Measurements from ENCODE around the gene ARHGAP15.

DNA sequence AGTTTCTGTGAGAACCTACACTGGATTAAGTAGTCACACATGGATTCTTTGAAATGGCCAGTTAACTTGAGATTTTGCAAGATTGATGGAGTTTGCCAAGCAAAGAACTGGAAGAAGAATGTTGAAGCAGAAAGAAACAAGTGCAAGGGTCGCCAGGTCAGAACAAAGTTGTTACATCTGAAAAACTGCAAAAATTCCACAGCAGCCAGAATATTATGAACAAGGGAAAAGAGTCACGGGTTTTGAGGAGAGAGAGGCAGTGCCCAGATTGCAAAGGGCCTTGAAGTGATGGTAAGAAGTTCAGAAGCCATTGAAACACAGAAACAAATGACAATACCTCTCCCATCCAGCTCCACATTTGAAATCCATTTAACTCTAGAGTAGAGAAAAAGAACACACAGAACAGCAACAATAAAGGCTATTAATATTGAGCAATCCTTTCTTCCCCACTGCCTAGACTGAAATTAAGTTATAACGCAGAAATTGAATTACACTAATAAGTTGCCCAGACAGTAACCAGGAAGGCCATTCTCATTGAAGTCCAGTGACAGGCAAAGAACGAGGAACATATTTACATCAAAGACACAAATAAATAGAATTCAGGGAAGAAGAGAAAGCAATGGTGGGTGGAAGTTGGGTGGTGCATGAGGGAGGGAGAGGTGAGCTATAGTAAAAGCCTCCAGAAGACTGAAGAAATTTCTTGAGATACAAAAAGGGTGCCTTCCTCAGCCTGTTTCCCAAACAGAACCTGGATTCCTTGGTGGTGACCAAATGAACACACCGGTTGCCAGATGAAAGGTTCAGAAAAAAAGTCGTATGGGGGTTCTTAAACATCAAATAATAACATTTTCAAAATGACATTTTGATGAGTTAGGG, 80.6 kb downstream of the ARHGAP15 start:
- TF ChIP-seq EZH2 (IDR thresholded peaks at IDR 0.05; ENCODE audit: low read depth, unreplicated experiment), result no peak
- TF ChIP-seq CTCF (conservative IDR thresholded peaks at IDR 0.05; ENCODE audit: low read depth in 2 of 2), result no peak
- TF ChIP-seq POLR2AphosphoS5 (IDR thresholded peaks at IDR 0.05; ENCODE audit: low read depth), result no peak
- TF ChIP-seq, protein P1, sequence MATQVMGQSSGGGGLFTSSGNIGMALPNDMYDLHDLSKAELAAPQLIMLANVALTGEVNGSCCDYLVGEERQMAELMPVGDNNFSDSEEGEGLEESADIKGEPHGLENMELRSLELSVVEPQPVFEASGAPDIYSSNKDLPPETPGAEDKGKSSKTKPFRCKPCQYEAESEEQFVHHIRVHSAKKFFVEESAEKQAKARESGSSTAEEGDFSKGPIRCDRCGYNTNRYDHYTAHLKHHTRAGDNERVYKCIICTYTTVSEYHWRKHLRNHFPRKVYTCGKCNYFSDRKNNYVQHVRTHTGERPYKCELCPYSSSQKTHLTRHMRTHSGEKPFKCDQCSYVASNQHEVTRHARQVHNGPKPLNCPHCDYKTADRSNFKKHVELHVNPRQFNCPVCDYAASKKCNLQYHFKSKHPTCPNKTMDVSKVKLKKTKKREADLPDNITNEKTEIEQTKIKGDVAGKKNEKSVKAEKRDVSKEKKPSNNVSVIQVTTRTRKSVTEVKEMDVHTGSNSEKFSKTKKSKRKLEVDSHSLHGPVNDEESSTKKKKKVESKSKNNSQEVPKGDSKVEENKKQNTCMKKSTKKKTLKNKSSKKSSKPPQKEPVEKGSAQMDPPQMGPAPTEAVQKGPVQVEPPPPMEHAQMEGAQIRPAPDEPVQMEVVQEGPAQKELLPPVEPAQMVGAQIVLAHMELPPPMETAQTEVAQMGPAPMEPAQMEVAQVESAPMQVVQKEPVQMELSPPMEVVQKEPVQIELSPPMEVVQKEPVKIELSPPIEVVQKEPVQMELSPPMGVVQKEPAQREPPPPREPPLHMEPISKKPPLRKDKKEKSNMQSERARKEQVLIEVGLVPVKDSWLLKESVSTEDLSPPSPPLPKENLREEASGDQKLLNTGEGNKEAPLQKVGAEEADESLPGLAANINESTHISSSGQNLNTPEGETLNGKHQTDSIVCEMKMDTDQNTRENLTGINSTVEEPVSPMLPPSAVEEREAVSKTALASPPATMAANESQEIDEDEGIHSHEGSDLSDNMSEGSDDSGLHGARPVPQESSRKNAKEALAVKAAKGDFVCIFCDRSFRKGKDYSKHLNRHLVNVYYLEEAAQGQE (IDR thresholded peaks at IDR 0.05; ENCODE audit: unreplicated experiment), result no peak
- TF ChIP-seq EZH2phosphoT487 (IDR thresholded peaks at IDR 0.05; ENCODE audit: unreplicated experiment), result no peak
- TF ChIP-seq ZNF331 (CRISPR knock-in tag; IDR thresholded peaks at IDR 0.05; ENCODE audit: low read depth), result no peak
- no peak for TF ChIP-seq CREB1 (CRISPR knock-in tag; IDR thresholded peaks at IDR 0.05; ENCODE audit: low read depth)

Measured in GM23338 (cell line).